RWPE1 (cell line): Measurements from ENCODE around the gene ABR.

Source experiments
- CTCF ChIA-PET: fragments of 350-600 bp; sonication (Branson Sonifier 250); formaldehyde crosslinking; extraction: SDS; loops from one replicate; lab custom pipeline; 2021; lab: Yijun Ruan, JAX
- POLR2A ChIA-PET: fragments of 400-600 bp; formaldehyde crosslinking; extraction: SDS; loops from one replicate; lab custom pipeline; 2020; ENCODE audit warnings: antibody characterized with exemption; ENCODE audit not compliant: low non-redundant PET; lab: Yijun Ruan, JAX
- DNase-seq: peaks from one replicate; pipeline ENCODE4 v3.0.0; 2012; ENCODE audit warnings: low spot score
- H3K27ac ChIP-seq: fragments of 450-650 bp; 2 replicates; pipeline ENCODE4 v1.5.1; 2017
- TF ChIP-seq, protein P1 (sequence below): fragments of 450-650 bp; conservative IDR thresholded peaks from 2 replicates; pipeline ENCODE4 v1.5.1; 2017; ENCODE audit warnings: low read depth, mild to moderate bottlenecking

Gene ABR

DNA sequence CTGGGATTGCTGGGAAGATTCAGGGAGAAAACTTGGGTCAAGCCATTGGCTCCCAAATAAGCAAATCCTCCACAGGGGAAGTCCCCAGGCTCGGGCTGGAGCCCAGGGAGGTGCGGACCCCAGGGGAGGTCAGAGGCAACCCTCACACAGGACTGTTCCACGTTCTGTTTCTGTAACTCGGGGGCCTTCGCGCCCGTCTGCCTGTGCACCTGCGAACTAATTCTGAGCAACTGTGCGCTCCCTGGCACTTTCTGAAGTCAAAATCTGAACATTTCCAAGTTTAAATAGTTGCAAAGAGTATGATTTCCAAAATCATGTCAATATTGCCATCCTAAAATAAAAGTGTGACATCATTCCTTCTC lies 166.1 kb downstream of the ABR start:
- POLR2A ChIA-PET: no interaction called here
- TF ChIP-seq, protein P1, sequence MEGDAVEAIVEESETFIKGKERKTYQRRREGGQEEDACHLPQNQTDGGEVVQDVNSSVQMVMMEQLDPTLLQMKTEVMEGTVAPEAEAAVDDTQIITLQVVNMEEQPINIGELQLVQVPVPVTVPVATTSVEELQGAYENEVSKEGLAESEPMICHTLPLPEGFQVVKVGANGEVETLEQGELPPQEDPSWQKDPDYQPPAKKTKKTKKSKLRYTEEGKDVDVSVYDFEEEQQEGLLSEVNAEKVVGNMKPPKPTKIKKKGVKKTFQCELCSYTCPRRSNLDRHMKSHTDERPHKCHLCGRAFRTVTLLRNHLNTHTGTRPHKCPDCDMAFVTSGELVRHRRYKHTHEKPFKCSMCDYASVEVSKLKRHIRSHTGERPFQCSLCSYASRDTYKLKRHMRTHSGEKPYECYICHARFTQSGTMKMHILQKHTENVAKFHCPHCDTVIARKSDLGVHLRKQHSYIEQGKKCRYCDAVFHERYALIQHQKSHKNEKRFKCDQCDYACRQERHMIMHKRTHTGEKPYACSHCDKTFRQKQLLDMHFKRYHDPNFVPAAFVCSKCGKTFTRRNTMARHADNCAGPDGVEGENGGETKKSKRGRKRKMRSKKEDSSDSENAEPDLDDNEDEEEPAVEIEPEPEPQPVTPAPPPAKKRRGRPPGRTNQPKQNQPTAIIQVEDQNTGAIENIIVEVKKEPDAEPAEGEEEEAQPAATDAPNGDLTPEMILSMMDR: no peak
- CTCF ChIA-PET: no interaction called here
- H3K27ac ChIP-seq: no peak overlapping the region
- DNase-seq: no peak

DNA sequence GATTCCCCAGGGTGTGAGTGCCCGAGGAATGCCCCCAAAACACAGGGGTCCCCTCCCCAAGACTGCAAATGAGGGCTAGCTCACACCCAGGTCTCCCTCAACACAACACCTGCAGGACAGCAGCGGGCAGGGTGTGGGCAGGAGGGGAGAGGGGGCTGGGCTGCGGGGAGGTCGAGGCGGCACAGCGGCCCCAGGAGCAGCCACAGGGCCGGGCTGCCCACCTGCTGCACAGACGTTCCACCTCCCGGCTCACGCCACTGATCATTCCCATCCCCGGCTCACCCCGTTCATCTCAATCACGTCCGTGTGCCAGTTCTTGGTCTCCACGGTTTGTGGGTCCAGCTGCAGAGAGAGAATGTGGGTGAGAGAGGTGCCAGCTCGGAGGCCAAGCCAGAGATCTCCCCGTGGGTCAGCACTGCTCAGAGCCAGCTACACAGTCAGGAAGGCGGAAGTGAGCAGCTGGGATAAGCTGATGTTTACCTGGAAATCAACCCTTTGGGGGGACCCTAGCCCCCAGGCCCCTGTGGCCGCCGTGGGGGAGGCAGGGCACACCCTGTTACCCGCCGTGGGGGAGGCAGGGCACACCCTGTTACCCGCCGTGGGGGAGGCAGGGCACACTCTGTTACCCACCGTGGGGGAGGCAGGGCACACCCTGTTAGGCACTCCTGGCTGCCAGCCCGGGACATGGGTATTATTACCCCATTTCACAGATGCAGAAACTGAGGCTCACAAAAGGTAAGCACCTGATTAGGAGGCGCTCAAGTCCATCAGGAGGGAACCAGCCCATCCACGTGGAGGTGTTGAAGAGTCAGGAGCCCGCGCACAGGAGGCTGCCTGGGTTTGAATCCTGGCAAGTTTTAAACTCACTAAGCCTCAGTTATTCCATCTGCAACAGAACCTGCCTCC lies 166.7 kb downstream of the ABR start:
- TF ChIP-seq, protein P1: no peak
- ChIA-PET POLR2A (no interaction called here), CTCF (interaction anchor here (1.0 kb wide), 1 partner anchor 10 kb away, joined by 3 read pairs; no protein-coding TSS in a partner anchor)
- DNase-seq: no peak
- 0 out of 2 replicates have a peak overlapping the region, but pooled peaks have one; percentile 8 for H3K27ac ChIP-seq

DNA sequence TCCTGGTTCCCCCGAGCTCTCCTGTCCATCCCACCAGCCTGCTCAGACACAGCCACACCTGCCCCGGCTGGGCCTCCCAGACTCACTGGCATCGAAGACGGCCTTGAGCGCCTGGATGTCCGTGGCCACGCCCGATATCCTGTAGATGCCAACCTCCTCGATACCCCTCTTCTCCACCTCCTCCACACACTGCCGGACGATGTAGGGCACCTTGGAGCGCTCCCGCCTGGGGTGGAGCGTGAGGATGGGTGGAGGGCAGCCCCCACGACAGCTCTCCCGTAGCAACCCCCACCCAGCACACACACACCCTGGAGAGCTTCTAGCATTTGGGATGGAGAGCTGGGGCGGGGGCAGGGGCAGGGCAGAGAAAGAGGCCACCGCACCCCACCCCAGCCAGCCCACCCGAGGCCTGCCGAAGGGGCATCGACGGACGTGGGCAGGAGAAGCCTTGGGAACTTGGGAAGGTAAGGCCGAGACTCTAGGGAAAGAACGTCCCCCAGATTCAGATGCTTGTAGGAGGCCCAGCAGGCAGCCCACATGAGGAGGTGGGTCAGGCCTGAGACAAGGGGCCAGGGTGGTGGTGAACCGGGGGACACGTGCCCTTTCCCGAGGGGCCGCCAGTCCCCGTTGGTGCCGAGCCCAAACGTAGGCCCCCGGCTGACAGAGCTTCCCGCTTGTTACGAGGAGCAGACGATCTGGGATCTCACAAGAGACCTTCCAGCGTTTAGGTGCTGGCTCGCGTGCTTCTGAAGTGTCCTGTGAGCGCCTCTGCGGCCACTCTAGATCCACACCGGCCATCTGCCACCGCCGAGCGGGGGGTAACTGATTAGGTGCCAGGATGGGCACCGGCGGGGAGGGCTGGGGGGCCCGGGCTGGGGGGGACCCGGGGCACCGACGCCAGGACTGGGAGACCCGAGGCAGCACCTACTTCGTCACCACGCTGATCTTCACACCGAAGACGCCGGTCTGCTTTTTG lies 167.7 kb downstream of the ABR start:
- H3K27ac ChIP-seq: peak overlapping the region; percentile 49
- TF ChIP-seq, protein P1: no peak
- POLR2A ChIA-PET: no interaction called here
- DNase-seq: no peak
- CTCF ChIA-PET: interaction anchor here (1.0 kb wide), 1 partner anchor 9 kb away, joined by 3 read pairs; no protein-coding TSS in a partner anchor

DNA sequence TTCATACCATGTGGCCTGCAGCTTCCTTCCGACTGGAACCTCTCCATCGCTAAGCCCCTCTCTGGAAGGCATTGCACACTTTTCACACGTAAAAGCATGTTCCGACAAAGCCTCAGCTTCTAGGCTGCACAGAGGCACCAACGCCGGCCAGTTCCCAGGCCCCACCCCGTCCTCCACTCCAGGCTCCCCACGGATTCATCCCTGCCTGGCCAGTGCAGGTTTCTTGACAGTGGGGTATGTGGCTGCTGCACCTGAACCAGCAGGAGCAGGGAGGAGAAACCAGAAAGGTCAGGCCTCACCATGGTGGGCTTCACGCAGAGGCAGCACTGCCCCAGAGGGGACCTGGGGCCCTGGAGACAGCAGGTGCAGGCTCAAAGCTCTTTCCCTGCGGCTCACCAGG lies 168.6 kb downstream of the ABR start:
- POLR2A ChIA-PET: interaction anchor here (0.6 kb wide), 1 partner anchor 1393 kb away, joined by 3 read pairs; no protein-coding TSS in a partner anchor
- CTCF ChIA-PET: no interaction called here

DNA sequence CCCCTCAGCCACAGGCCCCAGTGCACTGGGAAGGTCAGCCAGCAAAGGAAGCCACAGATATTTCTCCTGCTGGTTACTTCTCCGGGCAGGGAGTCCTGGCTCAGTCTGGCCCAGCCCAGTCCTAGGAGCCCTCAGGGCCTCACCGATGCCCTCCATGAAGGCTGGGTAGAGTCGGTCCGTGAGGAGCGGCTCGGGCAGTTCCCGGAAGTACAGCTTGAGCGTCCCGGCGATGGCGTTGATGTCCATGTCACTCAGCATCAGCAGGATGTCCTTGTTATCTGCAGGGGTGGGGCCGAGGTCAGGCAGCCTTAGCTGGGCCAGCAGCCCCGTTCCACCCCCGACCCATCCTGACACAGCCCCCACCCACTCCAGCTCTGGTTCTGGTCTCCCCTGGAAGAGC lies 169.2 kb downstream of the ABR start:
- DNase-seq: no peak
- ChIA-PET CTCF (no interaction called here), POLR2A (interaction anchor here (0.6 kb wide), 1 partner anchor 1394 kb away, joined by 3 read pairs; no protein-coding TSS in a partner anchor)
- TF ChIP-seq, protein P1: no peak
- H3K27ac ChIP-seq: peak overlapping the region; percentile 49

More for the DNA sequence above, 168.6 kb downstream of the ABR start:
- DNase-seq: no peak
- peak overlapping the region; percentile 49 for H3K27ac ChIP-seq
- TF ChIP-seq, protein P1: no peak

DNA sequence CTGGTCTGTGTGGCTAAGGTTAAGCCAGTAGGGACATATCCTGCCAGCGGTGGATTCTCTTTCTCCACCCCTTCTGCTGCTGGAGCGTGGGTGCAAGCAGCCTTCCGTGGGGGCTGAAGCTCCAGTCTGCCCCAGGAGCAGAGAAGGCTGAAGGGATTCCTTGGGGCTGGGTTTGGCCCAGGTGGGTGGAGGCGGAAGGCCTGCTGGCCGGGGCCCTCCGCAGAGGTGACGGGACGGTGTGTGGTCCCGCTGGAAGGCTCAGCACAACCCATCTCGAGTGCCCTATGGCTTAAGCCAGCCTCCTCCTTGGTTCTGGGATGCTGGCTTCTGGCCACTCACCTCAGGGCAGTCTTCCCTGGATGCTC lies 169.7 kb downstream of the ABR start:
- no peak for DNase-seq
- peak overlapping the region; percentile 49 for H3K27ac ChIP-seq
- POLR2A ChIA-PET: no interaction called here
- TF ChIP-seq, protein P1: no peak
- CTCF ChIA-PET: no interaction called here
